Stomach smooth muscle (tissue), 2 donors: ENCODE results near the gene GPATCH4.

ENCODE experiments used
- H3K27ac ChIP-seq: one replicate; pipeline ENCODE4 v1.7.0; 2013; ENCODE audit warnings: mild to moderate bottlenecking, low read length, inconsistent platforms
- H3K27me3 ChIP-seq, 2 donors: one replicate each; pipeline ENCODE4 v1.7.0; 2013; ENCODE audit warnings: low read length in 2 of 2; ENCODE audit not compliant: insufficient read depth in 2 of 2, control insufficient read depth in 1 of 2
- H3K36me3 ChIP-seq, 2 donors: one replicate each; pipeline ENCODE4 v1.7.0; 2013; ENCODE audit warnings: low read length in 2 of 2; ENCODE audit not compliant: control insufficient read depth in 2 of 2, insufficient read depth in 2 of 2
- H3K4me1 ChIP-seq: one replicate; pipeline ENCODE4 v1.7.0; 2013; ENCODE audit warnings: low read length; ENCODE audit not compliant: control insufficient read depth, insufficient read depth
- H3K4me3 ChIP-seq, 2 donors: one replicate each; pipeline ENCODE4 v1.7.0; 2013; ENCODE audit warnings: low read length in 2 of 2
- H3K9ac ChIP-seq, 2 donors: one replicate each; pipeline ENCODE4 v1.7.0; 2013; ENCODE audit warnings: low read length in 2 of 2, mild to moderate bottlenecking in 1 of 2
- H3K9me3 ChIP-seq, 2 donors: one replicate each; pipeline ENCODE4 v1.7.0; 2013; ENCODE audit warnings: low read length in 2 of 2; ENCODE audit not compliant: control insufficient read depth in 2 of 2
- donor health status: healthy.
- donor health status: Pancreatic carcinoma.

The GPATCH4 gene

DNA sequence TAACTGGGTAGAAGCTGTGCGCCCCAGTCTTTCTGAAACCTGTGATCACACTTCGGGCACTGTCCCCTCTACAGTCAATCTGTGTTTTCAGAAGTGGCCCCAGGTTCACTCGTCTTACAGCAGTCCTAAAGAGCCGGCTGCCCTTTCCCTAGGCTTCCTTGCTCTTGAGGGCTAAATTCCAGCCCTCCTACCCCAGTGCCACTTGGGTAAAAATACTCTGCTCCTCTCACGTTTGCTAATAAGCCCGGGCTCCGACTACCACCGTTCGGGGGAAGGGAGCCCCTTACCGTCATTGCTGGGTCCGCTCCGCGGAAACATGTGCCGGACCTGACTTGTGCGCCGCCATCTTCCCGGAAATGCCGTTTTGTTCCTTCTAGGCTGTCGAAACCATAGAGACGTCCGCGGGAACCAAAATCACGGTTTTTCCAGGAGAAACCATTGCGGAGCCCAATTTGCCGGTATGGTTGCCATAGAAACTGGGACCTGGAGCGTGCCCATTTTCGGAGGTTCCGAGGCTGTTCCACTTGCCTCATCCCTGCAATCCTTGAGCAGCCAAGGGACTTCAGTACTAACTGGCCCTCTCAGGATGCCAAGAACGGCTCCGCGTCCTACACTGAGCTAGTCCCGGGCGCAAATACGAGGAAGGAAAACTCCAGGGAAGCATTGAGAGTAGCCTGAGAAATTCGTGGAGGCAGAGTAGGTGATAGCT is at the start of gene GPATCH4:
Gene GPATCH4 (minus strand): TSS at position 358 of the 709 bp plus-strand sequence.
- Histone ChIP-seq H3K27me3 (no peaks in the 10 kb centered on the region), H3K36me3 (peaks cover 21% of the 10 kb centered on the region in 2 donors), H3K4me1 (peaks cover 14% of the 10 kb centered on the region), H3K4me3 (peak within 1 kb of the TSS; percentile 94 to 98), H3K9ac (peak within 1 kb of the TSS; percentile 87 to 90), H3K27ac (peak within 1 kb of the TSS; percentile 79), H3K9me3 (no peaks in the 10 kb centered on the region)

DNA sequence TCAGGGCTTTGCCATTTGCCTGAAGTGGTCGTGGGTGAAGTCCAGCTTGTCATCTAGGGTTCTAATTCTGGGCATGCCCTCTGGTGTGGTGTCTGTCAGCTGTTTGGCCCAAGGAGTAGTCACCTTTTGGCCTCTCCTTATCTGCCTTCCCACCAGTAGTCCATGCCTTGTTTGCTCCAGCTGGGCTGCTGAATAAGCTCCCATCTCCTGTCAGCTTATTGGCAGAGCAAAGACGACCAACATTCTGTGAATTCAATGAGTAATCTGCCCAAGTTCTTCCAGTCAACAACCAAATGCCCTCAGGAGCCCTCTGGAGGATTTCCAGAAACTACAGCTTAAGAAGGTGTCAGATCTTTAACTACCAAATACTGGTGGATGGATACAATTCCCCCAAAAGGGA is 47.7 kb upstream of the GPATCH4 start:
- no peaks in the 10 kb centered on the region for H3K36me3 ChIP-seq
- H3K9me3 ChIP-seq: no peaks in the 10 kb centered on the region
- no peak overlapping the region for H3K27ac ChIP-seq
- no peak overlapping the region for H3K9ac ChIP-seq
- peaks cover 42 to 52% of the 10 kb centered on the region in 2 donors for H3K27me3 ChIP-seq
- H3K4me1 ChIP-seq: no peaks in the 10 kb centered on the region
- H3K4me3 ChIP-seq: no peak overlapping the region

DNA sequence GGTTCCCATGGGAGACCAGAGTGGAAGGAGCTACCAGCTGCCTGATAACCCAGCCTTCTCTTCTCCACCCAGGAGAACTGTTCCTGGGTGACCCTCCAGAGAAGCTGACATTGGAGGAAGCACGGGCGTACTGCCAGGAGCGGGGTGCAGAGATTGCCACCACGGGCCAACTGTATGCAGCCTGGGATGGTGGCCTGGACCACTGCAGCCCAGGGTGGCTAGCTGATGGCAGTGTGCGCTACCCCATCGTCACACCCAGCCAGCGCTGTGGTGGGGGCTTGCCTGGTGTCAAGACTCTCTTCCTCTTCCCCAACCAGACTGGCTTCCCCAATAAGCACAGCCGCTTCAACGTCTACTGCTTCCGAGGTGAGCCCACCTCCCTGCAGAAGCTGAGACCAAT is 47.2 kb upstream of the GPATCH4 start:
- Histone ChIP-seq H3K27ac (no peak overlapping the region), H3K9ac (no peak overlapping the region), H3K27me3 (peaks cover 42 to 51% of the 10 kb centered on the region in 2 donors), H3K36me3 (no peaks in the 10 kb centered on the region), H3K4me1 (no peaks in the 10 kb centered on the region), H3K4me3 (no peak overlapping the region), H3K9me3 (no peaks in the 10 kb centered on the region)

DNA sequence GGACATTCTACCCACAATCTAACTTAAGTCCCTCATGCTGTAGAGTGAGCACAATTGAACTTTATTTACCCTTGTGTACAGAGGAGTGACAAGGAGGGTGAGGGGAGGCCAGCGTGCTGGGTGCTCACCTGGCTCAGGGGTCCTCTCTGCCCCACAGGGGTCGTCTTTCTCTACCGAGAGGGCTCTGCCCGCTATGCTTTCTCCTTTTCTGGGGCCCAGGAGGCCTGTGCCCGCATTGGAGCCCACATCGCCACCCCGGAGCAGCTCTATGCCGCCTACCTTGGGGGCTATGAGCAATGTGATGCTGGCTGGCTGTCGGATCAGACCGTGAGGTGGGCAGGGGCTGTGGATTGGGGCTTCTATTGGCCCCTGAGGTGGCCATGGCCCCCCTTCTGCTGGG is 46.1 kb upstream of the GPATCH4 start:
- H3K27me3 ChIP-seq: peaks cover 51 to 59% of the 10 kb centered on the region in 2 donors
- no peak overlapping the region for H3K9ac ChIP-seq
- H3K36me3 ChIP-seq: no peaks in the 10 kb centered on the region
- H3K9me3 ChIP-seq: no peaks in the 10 kb centered on the region
- H3K27ac ChIP-seq: no peak overlapping the region
- peaks cover 2% of the 10 kb centered on the region for H3K4me1 ChIP-seq
- no peak overlapping the region for H3K4me3 ChIP-seq

DNA sequence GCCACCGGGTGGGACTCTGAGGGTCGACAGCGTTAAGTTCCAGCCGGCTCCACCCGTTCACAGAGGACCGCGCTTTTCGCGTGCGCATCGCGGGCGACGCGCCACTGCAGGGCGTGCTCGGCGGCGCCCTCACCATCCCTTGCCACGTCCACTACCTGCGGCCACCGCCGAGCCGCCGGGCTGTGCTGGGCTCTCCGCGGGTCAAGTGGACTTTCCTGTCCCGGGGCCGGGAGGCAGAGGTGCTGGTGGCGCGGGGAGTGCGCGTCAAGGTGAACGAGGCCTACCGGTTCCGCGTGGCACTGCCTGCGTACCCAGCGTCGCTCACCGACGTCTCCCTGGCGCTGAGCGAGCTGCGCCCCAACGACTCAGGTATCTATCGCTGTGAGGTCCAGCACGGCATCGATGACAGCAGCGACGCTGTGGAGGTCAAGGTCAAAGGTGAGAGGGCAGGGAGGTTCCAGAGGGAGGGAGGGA is 45.5 kb upstream of the GPATCH4 start:
- Histone ChIP-seq H3K9me3 (no peaks in the 10 kb centered on the region), H3K4me1 (peaks cover 7% of the 10 kb centered on the region), H3K27ac (no peak overlapping the region), H3K9ac (no peak overlapping the region), H3K36me3 (no peaks in the 10 kb centered on the region), H3K4me3 (no peak overlapping the region), H3K27me3 (peaks cover 55 to 57% of the 10 kb centered on the region in 2 donors)

DNA sequence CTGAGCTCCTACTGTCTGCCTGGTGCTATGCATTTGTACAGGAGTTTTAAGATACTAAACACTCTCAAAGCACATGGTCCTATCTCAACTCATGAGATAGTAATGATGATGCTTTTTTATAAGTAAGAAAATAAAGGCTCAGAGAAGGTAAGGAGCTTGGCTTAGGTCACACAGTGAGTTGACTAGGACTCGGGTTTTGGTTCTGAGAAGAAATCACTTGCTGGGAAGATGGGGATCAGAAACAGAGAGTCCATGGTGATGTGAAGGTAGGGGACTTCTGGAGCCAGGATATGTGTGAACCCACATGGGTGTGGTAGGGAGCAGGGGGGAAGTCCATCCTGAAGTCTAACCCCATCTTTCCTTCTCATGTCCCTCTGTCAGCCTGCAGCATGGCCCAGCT is 44.4 kb upstream of the GPATCH4 start:
- no peaks in the 10 kb centered on the region for H3K36me3 ChIP-seq
- H3K27me3 ChIP-seq: peaks cover 63 to 65% of the 10 kb centered on the region in 2 donors
- H3K27ac ChIP-seq: no peak overlapping the region
- H3K4me3 ChIP-seq: no peak overlapping the region
- no peak overlapping the region for H3K9ac ChIP-seq
- no peaks in the 10 kb centered on the region for H3K9me3 ChIP-seq
- peaks cover 14% of the 10 kb centered on the region for H3K4me1 ChIP-seq

DNA sequence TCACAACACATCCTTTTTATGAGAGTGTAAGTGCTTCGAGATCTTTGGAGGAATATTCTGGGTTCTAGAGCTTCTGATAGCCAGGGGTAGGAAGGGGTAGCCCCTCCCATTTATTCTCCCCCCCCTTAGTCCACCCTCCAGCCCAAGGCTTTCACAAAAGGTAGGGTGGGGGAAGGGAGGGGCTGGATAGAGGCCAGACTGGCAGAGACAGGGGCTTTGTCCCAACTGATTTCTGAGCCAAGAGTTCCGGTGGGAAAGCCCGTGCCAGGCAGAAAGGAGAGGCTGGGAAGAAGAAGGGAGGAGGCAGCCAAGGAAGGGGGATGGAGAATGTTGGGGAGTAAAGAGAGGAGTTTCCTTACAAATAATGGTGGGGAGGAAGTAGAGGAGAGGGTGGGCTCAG is 43.8 kb upstream of the GPATCH4 start:
- Histone ChIP-seq H3K36me3 (no peaks in the 10 kb centered on the region), H3K4me1 (peaks cover 14% of the 10 kb centered on the region), H3K27me3 (peaks cover 65 to 69% of the 10 kb centered on the region in 2 donors), H3K4me3 (no peak overlapping the region), H3K9me3 (no peaks in the 10 kb centered on the region), H3K27ac (no peak overlapping the region), H3K9ac (no peak overlapping the region)

DNA sequence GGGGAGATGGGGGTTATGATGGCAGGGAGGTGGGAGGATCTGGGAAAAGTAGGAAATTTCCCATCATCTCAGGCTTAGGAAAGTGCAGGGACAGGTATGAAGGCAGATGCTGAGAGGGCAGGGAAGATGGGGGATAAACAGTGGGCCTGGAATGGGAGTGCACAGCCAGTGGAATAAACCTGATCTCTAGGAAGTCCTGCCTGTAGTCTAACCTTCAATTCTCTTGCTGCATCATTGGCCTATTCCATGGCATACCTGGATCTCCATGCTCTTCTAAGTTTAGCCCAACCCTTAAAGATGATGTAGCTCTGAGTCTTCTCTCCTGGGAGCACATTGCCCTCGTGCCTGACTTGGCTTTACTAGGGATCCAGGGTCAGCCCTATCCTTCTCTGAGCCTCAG is 43.4 kb upstream of the GPATCH4 start:
- Histone ChIP-seq H3K36me3 (no peaks in the 10 kb centered on the region), H3K4me1 (peaks cover 14% of the 10 kb centered on the region), H3K27me3 (peaks cover 67 to 73% of the 10 kb centered on the region in 2 donors), H3K9me3 (no peaks in the 10 kb centered on the region), H3K9ac (no peak overlapping the region), H3K4me3 (no peak overlapping the region), H3K27ac (no peak overlapping the region)

DNA sequence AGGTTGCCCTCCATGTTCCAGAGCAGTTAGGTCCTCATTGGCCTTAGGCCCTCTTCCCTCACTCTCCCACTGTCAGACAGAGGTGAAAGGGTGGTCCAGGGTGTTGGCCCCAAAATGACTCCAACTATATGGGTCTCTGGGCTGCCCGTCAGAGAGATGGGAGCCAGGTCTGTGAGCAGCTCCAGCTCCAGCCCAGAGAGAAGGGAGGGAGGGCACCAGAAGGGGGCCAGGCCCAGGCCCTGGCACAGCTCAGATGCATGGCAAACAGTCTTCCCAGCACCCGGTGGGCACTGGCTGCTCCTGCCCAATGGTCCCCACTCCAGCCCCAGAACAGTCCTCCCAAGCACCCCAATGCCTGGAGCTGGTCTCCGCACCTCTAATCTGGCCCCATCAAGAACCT is 42.9 kb upstream of the GPATCH4 start:
- H3K9me3 ChIP-seq: no peaks in the 10 kb centered on the region
- H3K27ac ChIP-seq: no peak overlapping the region
- peaks cover 72 to 78% of the 10 kb centered on the region in 2 donors for H3K27me3 ChIP-seq
- H3K9ac ChIP-seq: no peak overlapping the region
- peaks cover 14% of the 10 kb centered on the region for H3K4me1 ChIP-seq
- H3K4me3 ChIP-seq: no peak overlapping the region
- H3K36me3 ChIP-seq: no peaks in the 10 kb centered on the region

DNA sequence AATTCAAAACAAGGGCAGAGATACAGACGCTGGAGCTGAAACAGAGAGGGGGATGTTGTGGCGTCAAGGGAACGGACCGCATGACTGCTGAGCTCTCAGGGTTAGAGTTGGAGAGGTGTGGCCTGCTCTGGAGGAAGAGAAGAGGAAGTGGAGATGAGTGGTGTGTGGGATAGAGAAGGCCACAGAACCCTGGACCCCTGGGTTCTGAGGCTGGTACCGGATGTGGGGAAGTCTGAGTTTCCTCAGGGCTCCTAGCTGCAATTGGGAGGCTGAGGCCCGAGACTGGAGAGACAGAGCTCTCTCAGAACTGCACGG is 42.5 kb upstream of the GPATCH4 start:
- Histone ChIP-seq H3K27ac (no peak overlapping the region), H3K9me3 (no peaks in the 10 kb centered on the region), H3K36me3 (no peaks in the 10 kb centered on the region), H3K4me1 (peaks cover 14% of the 10 kb centered on the region), H3K9ac (no peak overlapping the region), H3K4me3 (no peak overlapping the region), H3K27me3 (peaks cover 72 to 82% of the 10 kb centered on the region in 2 donors)

DNA sequence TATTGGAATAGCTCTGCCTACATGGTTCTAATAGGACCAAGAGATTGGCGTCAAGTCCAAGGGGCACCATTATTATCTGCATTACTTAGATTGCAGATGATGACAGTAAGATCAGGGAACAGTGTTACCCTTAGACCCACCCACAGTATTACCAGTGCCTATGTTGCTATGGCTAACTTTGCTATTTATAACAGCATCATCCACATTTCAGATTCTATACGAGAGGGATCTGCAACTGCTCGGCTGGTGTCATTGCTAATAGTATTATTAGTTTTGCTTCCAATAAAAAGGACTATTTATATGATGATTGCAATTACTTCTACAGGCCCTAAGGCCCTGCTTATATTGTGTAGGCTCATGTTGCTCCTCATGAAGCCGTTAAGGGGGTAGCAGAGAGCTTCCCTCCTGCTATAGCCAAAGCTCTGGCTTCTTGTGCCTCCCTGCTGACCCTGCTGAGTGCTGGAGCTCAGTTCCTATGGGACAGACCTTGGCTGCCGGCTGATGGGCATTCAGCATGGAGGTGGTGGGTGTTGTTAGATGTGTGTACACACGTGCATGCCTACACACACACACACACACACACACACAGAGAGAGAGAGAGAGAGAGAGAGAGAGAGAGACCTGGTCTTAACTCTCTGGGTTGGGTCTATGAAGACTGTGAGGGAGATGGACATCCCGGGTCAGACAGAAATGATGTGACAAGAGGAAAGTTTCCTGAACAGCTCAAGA is 41.9 kb upstream of the GPATCH4 start:
- H3K27ac ChIP-seq: no peak overlapping the region
- no peaks in the 10 kb centered on the region for H3K36me3 ChIP-seq
- H3K4me3 ChIP-seq: no peak overlapping the region
- peaks cover 14% of the 10 kb centered on the region for H3K4me1 ChIP-seq
- no peak overlapping the region for H3K9ac ChIP-seq
- peaks cover 72 to 83% of the 10 kb centered on the region in 2 donors for H3K27me3 ChIP-seq
- no peaks in the 10 kb centered on the region for H3K9me3 ChIP-seq
